ENCODE data around the gene CRYBG1. TPM values are rescaled to one million over a fixed set of nuclear protein-coding genes. Genes with fewer than 3 reads are reported as not detected.
"Not testable (repeated sequence)": the region's sequence is repeated elsewhere in the genome, so short reads cannot be mapped to it uniquely, and the experiment has no call there.

Gene CRYBG1
- total RNA-seq, 2 donors from 2014 or later: 2.5 to 2.7 TPM

DNA sequence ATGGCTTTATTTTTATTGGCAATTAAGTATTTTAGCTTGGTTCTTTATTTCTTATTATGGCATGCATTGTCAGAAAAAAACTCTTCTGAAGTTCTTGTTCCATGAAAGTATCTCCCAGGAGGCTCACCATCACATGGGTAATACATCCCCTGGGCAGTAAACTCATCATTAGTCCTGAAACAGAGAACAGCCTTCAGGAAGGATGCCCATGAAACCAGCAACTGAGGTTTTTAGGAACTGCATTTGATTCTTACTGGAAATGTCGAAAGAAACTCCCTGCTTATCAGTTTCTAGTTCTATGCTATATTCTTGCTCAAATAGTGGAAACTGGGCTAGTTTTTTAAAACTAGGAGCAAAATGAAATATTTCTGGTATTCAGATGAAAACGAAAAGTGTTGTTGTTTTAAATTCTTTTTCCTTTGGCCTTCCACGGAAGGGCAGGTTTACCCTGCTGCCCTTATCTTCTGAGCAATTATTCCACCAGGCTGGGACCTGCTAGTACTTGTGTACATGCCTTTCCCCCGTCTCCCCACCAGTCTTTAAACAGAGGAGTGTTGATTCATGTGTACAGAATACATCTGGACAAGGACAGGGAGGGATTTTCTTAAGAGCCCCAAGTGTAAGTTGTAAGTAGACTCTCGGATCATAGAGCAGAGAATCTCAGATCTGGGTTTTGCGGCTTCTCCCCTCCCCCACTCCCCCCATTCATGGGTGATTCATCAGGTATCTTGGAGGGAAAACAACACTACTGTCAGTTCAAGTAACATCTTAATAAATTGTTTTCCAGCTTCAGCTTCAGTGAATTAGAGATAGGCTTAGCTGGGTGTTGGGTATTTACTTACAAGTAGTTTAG, 187.3 kb downstream of the CRYBG1 start:
- Mint-ChIP-seq H3K4me3 (no peak overlapping the region), H3K27me3 (ENCODE audit: insufficient read depth) (no peaks in the 10 kb centered on the region), H3K4me1 (peaks cover 18% of the 10 kb centered on the region), H3K27ac (peak overlapping the region; percentile 77), H3K36me3 (ENCODE audit: low read depth) (no peaks in the 10 kb centered on the region), H3K9me3 (no peaks in the 10 kb centered on the region)
- H3K4me1 ChIP-seq (ENCODE audit: control insufficient read depth, insufficient read depth, low read length): peaks cover 5% of the 10 kb centered on the region
- peak; percentile 66 for DNase-seq
- H3K36me3 ChIP-seq (ENCODE audit: control insufficient read depth, insufficient read depth, low read length): no peaks in the 10 kb centered on the region
- H3K9me3 ChIP-seq (ENCODE audit: control insufficient read depth, low read length): no peaks in the 10 kb centered on the region
- TF ChIP-seq, protein P1, sequence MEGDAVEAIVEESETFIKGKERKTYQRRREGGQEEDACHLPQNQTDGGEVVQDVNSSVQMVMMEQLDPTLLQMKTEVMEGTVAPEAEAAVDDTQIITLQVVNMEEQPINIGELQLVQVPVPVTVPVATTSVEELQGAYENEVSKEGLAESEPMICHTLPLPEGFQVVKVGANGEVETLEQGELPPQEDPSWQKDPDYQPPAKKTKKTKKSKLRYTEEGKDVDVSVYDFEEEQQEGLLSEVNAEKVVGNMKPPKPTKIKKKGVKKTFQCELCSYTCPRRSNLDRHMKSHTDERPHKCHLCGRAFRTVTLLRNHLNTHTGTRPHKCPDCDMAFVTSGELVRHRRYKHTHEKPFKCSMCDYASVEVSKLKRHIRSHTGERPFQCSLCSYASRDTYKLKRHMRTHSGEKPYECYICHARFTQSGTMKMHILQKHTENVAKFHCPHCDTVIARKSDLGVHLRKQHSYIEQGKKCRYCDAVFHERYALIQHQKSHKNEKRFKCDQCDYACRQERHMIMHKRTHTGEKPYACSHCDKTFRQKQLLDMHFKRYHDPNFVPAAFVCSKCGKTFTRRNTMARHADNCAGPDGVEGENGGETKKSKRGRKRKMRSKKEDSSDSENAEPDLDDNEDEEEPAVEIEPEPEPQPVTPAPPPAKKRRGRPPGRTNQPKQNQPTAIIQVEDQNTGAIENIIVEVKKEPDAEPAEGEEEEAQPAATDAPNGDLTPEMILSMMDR (conservative IDR thresholded peaks at IDR 0.05): peak; percentile 15
- no peak overlapping the region for H3K4me3 ChIP-seq (ENCODE audit: low read length)
- no peak overlapping the region for H3K27ac ChIP-seq (ENCODE audit: low read depth, low read length)
- WGBS, 2 experiments (ENCODE audit: insufficient coverage in 1 of 2, insufficient read length in 1 of 2): 0 to 46% methylated on average over 1 to 6 of the region's 6 CpGs
- H3K27me3 ChIP-seq (ENCODE audit: control insufficient read depth, insufficient read depth, low read length, poor library complexity, severe bottlenecking): no peaks in the 10 kb centered on the region
- H3K9ac ChIP-seq (ENCODE audit: extremely low read depth, low read length, poor library complexity, severe bottlenecking): no peak overlapping the region

DNA sequence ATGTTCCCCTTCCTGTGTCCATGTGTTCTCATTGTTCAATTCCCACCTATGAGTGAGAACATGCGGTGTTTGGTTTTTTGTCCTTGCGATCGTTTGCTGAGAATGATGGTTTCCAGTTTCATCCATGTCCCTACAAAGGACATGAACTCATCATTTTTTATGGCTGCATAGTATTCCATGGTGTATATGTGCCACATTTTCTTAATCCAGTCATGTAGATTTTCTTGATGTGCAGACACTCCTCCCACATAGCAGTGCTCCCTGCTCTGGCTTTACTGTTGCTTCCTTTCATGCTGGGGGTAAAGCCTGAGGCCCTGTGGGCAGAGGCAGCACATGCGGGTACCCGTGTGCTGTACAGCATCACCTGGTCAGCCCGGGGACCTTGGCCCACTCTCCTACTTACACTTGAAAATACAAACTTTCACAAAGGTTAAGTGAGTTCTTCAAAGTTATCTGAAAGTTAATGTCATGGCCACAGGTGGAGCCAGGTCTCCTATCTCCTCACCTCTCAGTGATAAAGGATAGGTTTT, 188.5 kb downstream of the CRYBG1 start:
- H3K4me3 ChIP-seq (ENCODE audit: low read length); H3K27ac ChIP-seq (ENCODE audit: low read depth, low read length); H3K36me3 Mint-ChIP-seq (ENCODE audit: low read depth); DNase-seq; H3K9ac ChIP-seq (ENCODE audit: extremely low read depth, low read length, poor library complexity, severe bottlenecking); H3K4me1 ChIP-seq (ENCODE audit: control insufficient read depth, insufficient read depth, low read length); H3K9me3 ChIP-seq (ENCODE audit: control insufficient read depth, low read length); H3K27me3 Mint-ChIP-seq (ENCODE audit: insufficient read depth); H3K27ac Mint-ChIP-seq; H3K36me3 ChIP-seq (ENCODE audit: control insufficient read depth, insufficient read depth, low read length); H3K9me3 Mint-ChIP-seq; H3K4me3 Mint-ChIP-seq; H3K27me3 ChIP-seq (ENCODE audit: control insufficient read depth, insufficient read depth, low read length, poor library complexity, severe bottlenecking): not testable (repeated sequence)
- H3K4me1 Mint-ChIP-seq: peaks cover 18% of the 10 kb centered on the region
- WGBS, 2 experiments (ENCODE audit: insufficient coverage in 1 of 2, insufficient read length in 1 of 2): 100% methylated on average over 3 of the region's 6 CpGs; no CpG with 5 or more reads in 1 of the 2 experiments

DNA sequence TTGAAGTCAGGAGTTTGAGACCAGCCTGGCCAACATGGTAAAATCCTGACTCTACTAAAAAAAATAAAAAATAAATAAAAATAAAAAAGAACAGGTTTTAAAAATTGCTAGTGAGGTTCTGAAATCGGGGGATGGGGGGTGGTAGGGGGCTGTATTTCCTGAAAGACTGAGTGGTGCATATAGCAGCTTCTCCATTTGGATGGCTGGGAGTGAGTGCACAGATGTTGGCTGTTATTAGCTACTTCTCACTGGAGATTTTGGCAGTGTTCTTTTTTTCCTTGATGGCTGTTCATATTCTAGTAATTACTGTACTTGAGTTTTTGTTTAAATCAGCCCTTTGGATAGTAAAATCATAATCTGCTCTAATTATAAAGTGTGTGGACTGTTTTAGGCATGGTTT, 189.0 kb downstream of the CRYBG1 start:
- DNase-seq: no peak
- no peaks in the 10 kb centered on the region for H3K36me3 Mint-ChIP-seq (ENCODE audit: low read depth)
- 91 to 92% methylated on average over 1 of the region's 1 CpG for WGBS, 2 experiments (ENCODE audit: insufficient coverage in 1 of 2, insufficient read length in 1 of 2)

More for the DNA sequence above, 189.0 kb downstream of the CRYBG1 start:
- Mint-ChIP-seq H3K4me1 (peaks cover 18% of the 10 kb centered on the region), H3K4me3 (no peak overlapping the region), H3K27ac (no peak overlapping the region), H3K9me3 (no peaks in the 10 kb centered on the region), H3K27me3 (ENCODE audit: insufficient read depth) (no peaks in the 10 kb centered on the region)
- Histone ChIP-seq H3K9ac (ENCODE audit: extremely low read depth, low read length, poor library complexity, severe bottlenecking) (no peak overlapping the region), H3K9me3 (ENCODE audit: control insufficient read depth, low read length) (no peaks in the 10 kb centered on the region), H3K4me3 (ENCODE audit: low read length) (no peak overlapping the region), H3K27me3 (ENCODE audit: control insufficient read depth, insufficient read depth, low read length, poor library complexity, severe bottlenecking) (no peaks in the 10 kb centered on the region), H3K27ac (ENCODE audit: low read depth, low read length) (no peak overlapping the region), H3K36me3 (ENCODE audit: control insufficient read depth, insufficient read depth, low read length) (no peaks in the 10 kb centered on the region), H3K4me1 (ENCODE audit: control insufficient read depth, insufficient read depth, low read length) (peaks cover 5% of the 10 kb centered on the region)
- TF ChIP-seq, protein P1 (conservative IDR thresholded peaks at IDR 0.05): no peak

All from endodermal cell (in vitro differentiated cells).